Measurements from ENCODE around the gene ADIPOR1.
"Not testable (repeated sequence)": the region's sequence is repeated elsewhere in the genome, so short reads cannot be mapped to it uniquely, and the experiment has no call there.

ADIPOR1 gene

GRCh38 chr1:202952818-202953217 lies 5.3 kb downstream of the ADIPOR1 start:
- Histone ChIP-seq H3K9ac (ENCODE audit: low read length) (no peak overlapping the region), H3K36me3 (ENCODE audit: control insufficient read depth, low read depth, low read length) (peaks cover 34% of the 10 kb centered on the region), H3K27me3 (ENCODE audit: control insufficient read depth, insufficient read depth, low read length) (no peaks in the 10 kb centered on the region)

GRCh38 chr1:202952099-202952498 lies 6.0 kb downstream of the ADIPOR1 start:
- no peak overlapping the region for H3K27ac ChIP-seq (ENCODE audit: low read length)
- no peaks in the 10 kb centered on the region for H3K27me3 ChIP-seq (ENCODE audit: control insufficient read depth, insufficient read depth, low read length)
- H3K9ac ChIP-seq (ENCODE audit: low read length) = no peak overlapping the region

More at GRCh38 chr1:202952818-202953217, 5.3 kb downstream of the ADIPOR1 start:
- no peaks in the 10 kb centered on the region for H3K9me3 ChIP-seq (ENCODE audit: control insufficient read depth, low read depth, low read length)
- H3K4me3 ChIP-seq (ENCODE audit: low read length) = no peak overlapping the region
- H3K4me1 ChIP-seq (ENCODE audit: control insufficient read depth, low read depth, low read length) = peaks cover 6% of the 10 kb centered on the region
- no peak overlapping the region for H3K27ac ChIP-seq (ENCODE audit: low read length)

GRCh38 chr1:202951437-202951836 lies 6.7 kb downstream of the ADIPOR1 start:
- H3K27me3 ChIP-seq (ENCODE audit: control insufficient read depth, insufficient read depth, low read length) = no peaks in the 10 kb centered on the region
- H3K36me3 ChIP-seq (ENCODE audit: control insufficient read depth, low read depth, low read length) = peaks cover 39% of the 10 kb centered on the region
- H3K4me1 ChIP-seq (ENCODE audit: control insufficient read depth, low read depth, low read length) = no peaks in the 10 kb centered on the region
- H3K27ac ChIP-seq (ENCODE audit: low read length) = no peak overlapping the region
- H3K9me3 ChIP-seq (ENCODE audit: control insufficient read depth, low read depth, low read length) = no peaks in the 10 kb centered on the region
- H3K4me3 ChIP-seq (ENCODE audit: low read length) = no peak overlapping the region
- no peak overlapping the region for H3K9ac ChIP-seq (ENCODE audit: low read length)

More at GRCh38 chr1:202952099-202952498, 6.0 kb downstream of the ADIPOR1 start:
- H3K4me3 ChIP-seq (ENCODE audit: low read length) = no peak overlapping the region
- no peaks in the 10 kb centered on the region for H3K9me3 ChIP-seq (ENCODE audit: control insufficient read depth, low read depth, low read length)
- H3K4me1 ChIP-seq (ENCODE audit: control insufficient read depth, low read depth, low read length) = peaks cover 4% of the 10 kb centered on the region
- peaks cover 37% of the 10 kb centered on the region for H3K36me3 ChIP-seq (ENCODE audit: control insufficient read depth, low read depth, low read length)

GRCh38 chr1:202945483-202945882 lies 12.6 kb downstream of the ADIPOR1 start:
- no peaks in the 10 kb centered on the region for H3K4me1 ChIP-seq (ENCODE audit: control insufficient read depth, low read depth, low read length)
- no peaks in the 10 kb centered on the region for H3K9me3 ChIP-seq (ENCODE audit: control insufficient read depth, low read depth, low read length)
- H3K9ac ChIP-seq (ENCODE audit: low read length) = no peak overlapping the region
- H3K36me3 ChIP-seq (ENCODE audit: control insufficient read depth, low read depth, low read length) = peaks cover 78% of the 10 kb centered on the region
- H3K27me3 ChIP-seq (ENCODE audit: control insufficient read depth, insufficient read depth, low read length) = no peaks in the 10 kb centered on the region
- H3K4me3 ChIP-seq (ENCODE audit: low read length) = no peak overlapping the region
- H3K27ac ChIP-seq (ENCODE audit: low read length) = no peak overlapping the region

- Histone ChIP-seq H3K4me1 (ENCODE audit: control insufficient read depth, low read depth, low read length) (no peaks in the 10 kb centered on the region), H3K27me3 (ENCODE audit: control insufficient read depth, insufficient read depth, low read length) (no peaks in the 10 kb centered on the region), H3K36me3 (ENCODE audit: control insufficient read depth, low read depth, low read length) (peaks cover 73% of the 10 kb centered on the region), H3K9me3 (ENCODE audit: control insufficient read depth, low read depth, low read length) (no peaks in the 10 kb centered on the region), H3K4me3 (ENCODE audit: low read length) (no peak overlapping the region), H3K27ac (ENCODE audit: low read length) (no peak overlapping the region), H3K9ac (ENCODE audit: low read length) (no peak overlapping the region)
Measured at GRCh38 chr1:202944438-202944921, 13.6 kb downstream of the ADIPOR1 start.

GRCh38 chr1:202942426-202942825 lies 15.7 kb downstream of the ADIPOR1 start:
- Histone ChIP-seq H3K4me1 (ENCODE audit: control insufficient read depth, low read depth, low read length) (no peaks in the 10 kb centered on the region), H3K9ac (ENCODE audit: low read length) (no peak overlapping the region), H3K27me3 (ENCODE audit: control insufficient read depth, insufficient read depth, low read length) (no peaks in the 10 kb centered on the region), H3K27ac (ENCODE audit: low read length) (no peak overlapping the region), H3K36me3 (ENCODE audit: control insufficient read depth, low read depth, low read length) (peaks cover 59% of the 10 kb centered on the region), H3K4me3 (ENCODE audit: low read length) (no peak overlapping the region), H3K9me3 (ENCODE audit: control insufficient read depth, low read depth, low read length) (no peaks in the 10 kb centered on the region)

- Histone ChIP-seq H3K4me3 (ENCODE audit: low read length) (no peak overlapping the region), H3K27me3 (ENCODE audit: control insufficient read depth, insufficient read depth, low read length) (no peaks in the 10 kb centered on the region), H3K36me3 (ENCODE audit: control insufficient read depth, low read depth, low read length) (peaks cover 57% of the 10 kb centered on the region), H3K9ac (ENCODE audit: low read length) (no peak overlapping the region), H3K9me3 (ENCODE audit: control insufficient read depth, low read depth, low read length) (no peaks in the 10 kb centered on the region), H3K27ac (ENCODE audit: low read length) (no peak overlapping the region), H3K4me1 (ENCODE audit: control insufficient read depth, low read depth, low read length) (no peaks in the 10 kb centered on the region)
Measured at GRCh38 chr1:202941372-202941771, 16.7 kb downstream of the ADIPOR1 start.

- Histone ChIP-seq H3K36me3 (ENCODE audit: control insufficient read depth, low read depth, low read length) (peaks cover 49% of the 10 kb centered on the region), H3K9me3 (ENCODE audit: control insufficient read depth, low read depth, low read length) (no peaks in the 10 kb centered on the region), H3K27me3 (ENCODE audit: control insufficient read depth, insufficient read depth, low read length) (no peaks in the 10 kb centered on the region)
Measured at GRCh38 chr1:202940561-202940960, 17.6 kb downstream of the ADIPOR1 start.

GRCh38 chr1:202938287-202938925 lies 19.7 kb downstream of the ADIPOR1 start:
- Histone ChIP-seq H3K4me1 (ENCODE audit: control insufficient read depth, low read depth, low read length) (no peaks in the 10 kb centered on the region), H3K27ac (ENCODE audit: low read length) (no peak overlapping the region), H3K36me3 (ENCODE audit: control insufficient read depth, low read depth, low read length) (peaks cover 28% of the 10 kb centered on the region)

More at GRCh38 chr1:202940561-202940960, 17.6 kb downstream of the ADIPOR1 start:
- no peak overlapping the region for H3K27ac ChIP-seq (ENCODE audit: low read length)
- H3K4me1 ChIP-seq (ENCODE audit: control insufficient read depth, low read depth, low read length) = no peaks in the 10 kb centered on the region
- H3K9ac ChIP-seq (ENCODE audit: low read length) = no peak overlapping the region
- H3K4me3 ChIP-seq (ENCODE audit: low read length) = no peak overlapping the region

GRCh38 chr1:202936409-202936808 lies 21.7 kb downstream of the ADIPOR1 start:
- H3K9me3 ChIP-seq (ENCODE audit: control insufficient read depth, low read depth, low read length); H3K4me1 ChIP-seq (ENCODE audit: control insufficient read depth, low read depth, low read length); H3K9ac ChIP-seq (ENCODE audit: low read length); H3K27me3 ChIP-seq (ENCODE audit: control insufficient read depth, insufficient read depth, low read length); H3K27ac ChIP-seq (ENCODE audit: low read length); H3K4me3 ChIP-seq (ENCODE audit: low read length): not testable (repeated sequence)
- peaks cover 12% of the 10 kb centered on the region for H3K36me3 ChIP-seq (ENCODE audit: control insufficient read depth, low read depth, low read length)

More at GRCh38 chr1:202938287-202938925, 19.7 kb downstream of the ADIPOR1 start:
- H3K4me3 ChIP-seq (ENCODE audit: low read length) = no peak overlapping the region
- no peaks in the 10 kb centered on the region for H3K9me3 ChIP-seq (ENCODE audit: control insufficient read depth, low read depth, low read length)
- H3K27me3 ChIP-seq (ENCODE audit: control insufficient read depth, insufficient read depth, low read length) = no peaks in the 10 kb centered on the region
- no peak overlapping the region for H3K9ac ChIP-seq (ENCODE audit: low read length)

- Histone ChIP-seq H3K27me3 (ENCODE audit: control insufficient read depth, insufficient read depth, low read length) (no peaks in the 10 kb centered on the region), H3K9me3 (ENCODE audit: control insufficient read depth, low read depth, low read length) (no peaks in the 10 kb centered on the region), H3K36me3 (ENCODE audit: control insufficient read depth, low read depth, low read length) (peaks cover 7% of the 10 kb centered on the region), H3K9ac (ENCODE audit: low read length) (no peak overlapping the region), H3K4me1 (ENCODE audit: control insufficient read depth, low read depth, low read length) (no peaks in the 10 kb centered on the region), H3K4me3 (ENCODE audit: low read length) (no peak overlapping the region), H3K27ac (ENCODE audit: low read length) (no peak overlapping the region)
Measured at GRCh38 chr1:202935844-202936243, 22.3 kb downstream of the ADIPOR1 start.

GRCh38 chr1:202934755-202935154 lies 23.4 kb downstream of the ADIPOR1 start:
- no peaks in the 10 kb centered on the region for H3K36me3 ChIP-seq (ENCODE audit: control insufficient read depth, low read depth, low read length)
- H3K27ac ChIP-seq (ENCODE audit: low read length) = no peak overlapping the region
- no peak overlapping the region for H3K9ac ChIP-seq (ENCODE audit: low read length)
- no peaks in the 10 kb centered on the region for H3K4me1 ChIP-seq (ENCODE audit: control insufficient read depth, low read depth, low read length)
- no peaks in the 10 kb centered on the region for H3K9me3 ChIP-seq (ENCODE audit: control insufficient read depth, low read depth, low read length)
- H3K27me3 ChIP-seq (ENCODE audit: control insufficient read depth, insufficient read depth, low read length) = no peaks in the 10 kb centered on the region
- no peak overlapping the region for H3K4me3 ChIP-seq (ENCODE audit: low read length)
